ENCODE results near the gene ZNF804B.

Gene ZNF804B

DNA sequence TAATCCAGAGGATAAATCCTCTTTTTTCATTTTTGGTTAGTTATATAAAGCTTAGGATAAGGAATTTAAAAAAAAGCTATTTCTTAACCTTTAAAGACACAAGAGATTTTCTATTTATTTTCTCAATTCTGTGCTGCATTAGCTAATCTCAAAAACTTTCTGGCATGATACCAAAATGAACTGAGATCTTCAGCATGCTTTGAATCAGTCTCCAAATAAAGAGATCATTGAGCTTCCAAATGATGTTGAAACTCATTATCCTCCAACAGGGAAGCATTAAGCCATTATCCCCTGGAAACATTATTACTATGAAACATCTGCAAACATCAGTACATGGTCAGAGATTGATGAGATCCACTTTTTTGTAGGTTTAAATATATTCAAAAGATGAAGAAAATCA lies 386.3 kb downstream of the ZNF804B start:
- TF ChIP-seq, protein P1, sequence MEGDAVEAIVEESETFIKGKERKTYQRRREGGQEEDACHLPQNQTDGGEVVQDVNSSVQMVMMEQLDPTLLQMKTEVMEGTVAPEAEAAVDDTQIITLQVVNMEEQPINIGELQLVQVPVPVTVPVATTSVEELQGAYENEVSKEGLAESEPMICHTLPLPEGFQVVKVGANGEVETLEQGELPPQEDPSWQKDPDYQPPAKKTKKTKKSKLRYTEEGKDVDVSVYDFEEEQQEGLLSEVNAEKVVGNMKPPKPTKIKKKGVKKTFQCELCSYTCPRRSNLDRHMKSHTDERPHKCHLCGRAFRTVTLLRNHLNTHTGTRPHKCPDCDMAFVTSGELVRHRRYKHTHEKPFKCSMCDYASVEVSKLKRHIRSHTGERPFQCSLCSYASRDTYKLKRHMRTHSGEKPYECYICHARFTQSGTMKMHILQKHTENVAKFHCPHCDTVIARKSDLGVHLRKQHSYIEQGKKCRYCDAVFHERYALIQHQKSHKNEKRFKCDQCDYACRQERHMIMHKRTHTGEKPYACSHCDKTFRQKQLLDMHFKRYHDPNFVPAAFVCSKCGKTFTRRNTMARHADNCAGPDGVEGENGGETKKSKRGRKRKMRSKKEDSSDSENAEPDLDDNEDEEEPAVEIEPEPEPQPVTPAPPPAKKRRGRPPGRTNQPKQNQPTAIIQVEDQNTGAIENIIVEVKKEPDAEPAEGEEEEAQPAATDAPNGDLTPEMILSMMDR (IDR thresholded peaks at IDR 0.05; ENCODE audit: insufficient read depth, low read length, poor library complexity, severe bottlenecking) = no peak
- Histone ChIP-seq H3K27me3 (replicated peaks; ENCODE audit: control insufficient read depth, insufficient read depth, low read length) (no peaks in the 10 kb centered on the region), H3K36me3 (ENCODE audit: control insufficient read depth, insufficient read depth, low read length) (no peaks in the 10 kb centered on the region), H3K4me3 (replicated peaks; ENCODE audit: low read depth, low read length) (no peak overlapping the region)
- no peak for DNase-seq (ENCODE audit: extremely low read depth, insufficient read length)

DNA sequence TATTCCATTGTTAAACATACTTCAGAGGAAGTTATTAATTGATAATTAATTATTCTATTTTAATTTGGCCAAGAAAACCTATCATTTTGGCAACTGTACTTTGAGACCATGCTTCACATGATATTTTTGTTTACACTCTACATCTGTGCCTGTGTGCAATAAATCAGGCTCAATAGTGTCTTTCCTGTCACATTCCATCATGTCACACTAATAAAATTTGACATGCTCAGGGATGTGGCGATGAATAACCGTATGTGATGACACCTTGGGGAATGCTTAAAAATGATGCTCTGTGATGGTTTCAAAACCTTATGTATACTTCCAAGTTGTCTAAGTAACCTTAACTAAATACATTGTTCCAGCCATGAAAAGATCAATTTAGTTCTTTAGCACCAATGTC lies 400.6 kb downstream of the ZNF804B start:
- no peaks in the 10 kb centered on the region for H3K36me3 ChIP-seq (ENCODE audit: control insufficient read depth, insufficient read depth, low read length)
- H3K4me3 ChIP-seq (replicated peaks; ENCODE audit: low read depth, low read length) = no peak overlapping the region
- no peak for DNase-seq (ENCODE audit: extremely low read depth, insufficient read length)
- TF ChIP-seq, protein P1 (IDR thresholded peaks at IDR 0.05; ENCODE audit: insufficient read depth, low read length, poor library complexity, severe bottlenecking) = no peak
- no peaks in the 10 kb centered on the region for H3K27me3 ChIP-seq (replicated peaks; ENCODE audit: control insufficient read depth, insufficient read depth, low read length)

DNA sequence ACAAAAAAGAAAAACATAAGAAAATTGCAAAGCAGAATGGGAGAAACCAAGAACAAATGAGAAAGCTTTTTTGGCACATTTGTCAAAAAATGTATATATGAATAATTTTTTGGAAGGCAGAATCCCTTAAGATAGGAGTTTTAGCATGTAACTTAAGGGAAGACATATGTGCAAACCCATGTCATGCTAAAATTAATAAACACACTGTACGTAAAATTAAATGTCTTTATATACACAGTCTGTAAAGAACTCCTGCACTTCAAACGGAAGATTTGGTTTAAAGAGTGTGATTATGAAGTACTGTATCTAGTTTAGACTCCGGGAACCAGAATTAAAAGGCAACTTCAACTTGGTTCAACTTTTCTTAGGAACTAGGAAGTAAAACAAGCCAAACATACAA lies 405.9 kb downstream of the ZNF804B start:
- no peak for DNase-seq (ENCODE audit: extremely low read depth, insufficient read length)
- no peaks in the 10 kb centered on the region for H3K27me3 ChIP-seq (replicated peaks; ENCODE audit: control insufficient read depth, insufficient read depth, low read length)
- TF ChIP-seq, protein P1 (IDR thresholded peaks at IDR 0.05; ENCODE audit: insufficient read depth, low read length, poor library complexity, severe bottlenecking) = no peak
- H3K36me3 ChIP-seq (ENCODE audit: control insufficient read depth, insufficient read depth, low read length) = no peaks in the 10 kb centered on the region
- no peak overlapping the region for H3K4me3 ChIP-seq (replicated peaks; ENCODE audit: low read depth, low read length)

DNA sequence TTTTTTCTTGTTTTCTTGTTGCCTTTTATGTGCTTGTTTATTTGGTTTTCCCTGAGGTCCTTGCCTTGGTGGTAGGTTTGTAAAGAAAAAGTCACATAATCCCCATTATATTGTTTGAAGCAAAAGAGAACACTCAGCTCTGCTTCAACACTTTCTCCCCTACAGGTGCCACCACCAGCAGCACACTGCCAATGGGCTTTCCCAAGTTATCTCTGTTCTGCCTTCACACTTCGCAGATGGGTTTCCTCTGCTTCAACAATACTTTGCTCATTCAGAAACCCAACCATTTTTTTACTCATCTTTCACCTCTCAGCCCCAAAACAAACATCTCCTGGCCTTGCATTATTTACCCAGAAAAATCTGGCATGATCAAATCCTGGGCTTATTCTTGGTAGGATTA lies 411.1 kb downstream of the ZNF804B start:
- DNase-seq (ENCODE audit: extremely low read depth, insufficient read length) = no peak
- Histone ChIP-seq H3K27me3 (replicated peaks; ENCODE audit: control insufficient read depth, insufficient read depth, low read length) (no peaks in the 10 kb centered on the region), H3K36me3 (ENCODE audit: control insufficient read depth, insufficient read depth, low read length) (no peaks in the 10 kb centered on the region), H3K4me3 (replicated peaks; ENCODE audit: low read depth, low read length) (no peak overlapping the region)
- TF ChIP-seq, protein P1 (IDR thresholded peaks at IDR 0.05; ENCODE audit: insufficient read depth, low read length, poor library complexity, severe bottlenecking) = no peak

DNA sequence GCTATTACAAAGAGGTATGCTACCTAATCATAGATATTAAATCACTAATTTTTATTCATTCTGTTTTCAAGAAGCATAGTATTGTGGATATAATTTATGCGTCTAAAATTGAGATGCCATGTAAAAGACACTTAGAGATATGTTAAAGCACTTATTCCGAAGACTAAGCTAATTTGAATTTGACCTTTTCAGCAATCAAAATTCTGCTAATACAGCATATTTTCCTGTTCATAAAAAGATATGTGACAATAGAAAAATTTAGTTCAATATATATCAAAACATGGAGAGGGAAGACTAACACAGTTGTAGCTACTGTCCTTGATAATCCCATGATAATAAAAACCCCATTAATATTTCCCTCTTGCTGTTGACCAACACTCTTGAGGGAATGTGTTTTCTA lies 422.6 kb downstream of the ZNF804B start:
- no peaks in the 10 kb centered on the region for H3K27me3 ChIP-seq (replicated peaks; ENCODE audit: control insufficient read depth, insufficient read depth, low read length)
- H3K36me3 ChIP-seq (ENCODE audit: control insufficient read depth, insufficient read depth, low read length) = no peaks in the 10 kb centered on the region
- no peak for DNase-seq (ENCODE audit: extremely low read depth, insufficient read length)
- TF ChIP-seq, protein P1 (IDR thresholded peaks at IDR 0.05; ENCODE audit: insufficient read depth, low read length, poor library complexity, severe bottlenecking) = no peak
- no peak overlapping the region for H3K4me3 ChIP-seq (replicated peaks; ENCODE audit: low read depth, low read length)

DNA sequence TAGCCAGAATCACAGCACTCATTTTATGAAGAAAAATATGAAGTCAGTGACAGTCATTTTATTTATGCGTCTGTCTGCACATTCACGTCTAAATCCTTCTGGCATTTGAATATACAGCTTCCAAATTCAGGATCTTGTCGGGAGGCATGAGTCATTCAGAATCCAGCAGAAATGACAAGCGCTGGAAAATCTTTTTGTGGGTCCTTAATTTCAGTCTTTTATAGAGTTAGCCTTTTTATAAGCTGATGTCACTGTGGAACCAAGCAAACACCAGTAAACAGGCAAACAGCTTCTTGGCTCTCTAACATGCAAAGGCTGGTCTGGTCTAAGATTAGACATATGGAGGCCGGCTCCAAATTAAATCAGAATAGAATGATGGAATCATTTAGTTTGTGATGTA lies 424.2 kb downstream of the ZNF804B start:
- Histone ChIP-seq H3K36me3 (ENCODE audit: control insufficient read depth, insufficient read depth, low read length) (no peaks in the 10 kb centered on the region), H3K27me3 (replicated peaks; ENCODE audit: control insufficient read depth, insufficient read depth, low read length) (no peaks in the 10 kb centered on the region), H3K4me3 (replicated peaks; ENCODE audit: low read depth, low read length) (no peak overlapping the region)
- no peak for DNase-seq (ENCODE audit: extremely low read depth, insufficient read length)
- TF ChIP-seq, protein P1 (IDR thresholded peaks at IDR 0.05; ENCODE audit: insufficient read depth, low read length, poor library complexity, severe bottlenecking) = no peak

Data from GM06990 (cell line).